Measurements from ENCODE around the gene HIGD2B.
"Not testable (repeated sequence)": the region's sequence is repeated elsewhere in the genome, so short reads cannot be mapped to it uniquely, and the experiment has no call there.

Gene HIGD2B

DNA sequence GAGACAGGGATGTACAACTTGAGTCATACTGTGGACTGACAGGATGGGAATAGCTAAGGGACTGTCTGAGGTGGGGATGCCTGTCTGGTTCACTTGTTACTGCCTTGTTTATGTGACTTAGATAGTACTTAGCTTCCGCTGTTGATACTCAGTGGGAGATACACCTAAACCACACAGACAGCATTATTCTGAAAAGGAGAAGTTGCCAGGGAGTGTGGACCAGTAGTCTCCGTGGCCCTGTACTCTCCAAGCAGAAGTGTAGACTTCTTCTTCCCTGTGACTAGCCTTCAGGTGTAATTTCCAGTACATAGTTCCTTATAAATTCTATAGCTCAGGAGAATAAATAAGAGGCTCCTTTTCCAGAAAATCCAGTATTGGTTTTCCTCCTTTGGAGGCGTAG lies 5.1 kb downstream of the HIGD2B start:
- DNase-seq (ENCODE audit: insufficient read length, low spot score) = no peak

DNA sequence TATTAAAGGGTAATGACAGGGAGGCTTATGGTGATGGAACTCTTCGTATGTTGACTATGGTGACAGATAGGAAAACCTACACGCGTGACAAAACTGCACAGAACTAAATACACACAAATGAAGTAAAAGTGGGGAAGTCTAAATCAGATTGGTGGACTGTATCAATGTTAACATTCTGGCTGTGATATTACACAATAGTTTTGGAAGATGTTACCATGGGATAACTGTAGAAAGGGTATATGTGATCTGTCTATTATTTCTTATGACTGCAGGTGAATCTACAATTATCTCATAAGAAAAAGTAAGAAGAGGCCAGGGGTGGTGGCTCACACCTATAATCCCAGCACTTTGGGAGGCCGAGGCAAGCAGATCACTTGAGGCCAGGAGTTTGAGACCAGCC lies 9.1 kb downstream of the HIGD2B start:
- no peak for DNase-seq (ENCODE audit: insufficient read length, low spot score)
- FAIRE-seq = peak; percentile 20

More for the DNA sequence above, 5.1 kb downstream of the HIGD2B start:
- FAIRE-seq = peak; percentile 48

DNA sequence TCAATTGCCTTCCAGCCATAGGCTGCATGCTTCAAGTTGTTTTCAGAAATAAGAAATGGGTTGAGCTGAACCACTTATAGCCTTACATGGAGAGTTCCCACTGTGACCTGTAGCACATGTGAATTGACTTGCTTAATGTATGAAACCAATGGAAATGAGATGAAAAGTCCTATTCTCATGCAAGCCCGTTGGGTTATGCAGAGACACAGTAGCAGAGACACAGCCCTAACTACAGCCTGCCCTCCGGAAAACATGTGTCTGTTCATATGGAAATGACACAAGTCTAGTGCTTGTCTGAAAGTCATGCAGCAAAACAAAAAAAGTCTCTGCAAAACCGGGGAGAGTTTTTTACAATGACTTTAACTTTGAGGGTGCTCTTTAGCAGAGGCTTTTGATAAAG lies 14.5 kb downstream of the HIGD2B start:
- no peak for DNase-seq (ENCODE audit: insufficient read length, low spot score)
- FAIRE-seq = no peak

DNA sequence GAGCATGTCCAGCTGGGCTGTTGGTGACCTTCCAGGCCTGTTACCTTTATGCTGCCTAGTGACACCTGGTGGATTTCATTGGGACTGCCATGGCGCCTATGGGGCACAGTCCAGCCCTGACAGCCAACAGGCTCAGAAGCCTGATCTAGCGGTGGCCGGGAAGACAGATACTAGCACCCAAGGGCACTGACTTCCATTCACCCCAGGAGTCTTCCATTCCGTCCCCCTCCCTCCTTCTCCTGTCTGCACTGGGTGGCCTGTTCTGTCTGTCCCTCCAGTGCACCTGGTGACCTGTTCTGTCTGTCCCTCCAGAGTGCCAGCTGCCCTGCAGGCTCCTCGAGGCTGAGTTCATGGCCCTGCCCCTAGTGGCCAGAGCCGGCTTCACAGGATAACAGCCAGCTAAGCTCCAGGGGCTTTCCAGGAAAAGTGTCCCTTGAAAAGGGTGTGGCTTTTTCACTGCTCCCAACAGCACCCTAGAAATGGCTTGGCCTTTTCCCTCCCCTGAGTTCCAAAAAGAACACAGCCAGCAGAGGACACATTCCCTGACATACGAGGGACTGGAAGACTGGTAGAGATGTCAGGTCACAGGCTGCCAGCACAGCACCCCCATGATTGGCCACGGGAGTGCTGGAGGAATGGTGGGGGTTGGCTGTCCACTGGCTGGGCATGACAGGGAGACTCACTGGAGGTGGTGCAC lies 15.2 kb downstream of the HIGD2B start:
- FAIRE-seq (peak; percentile 86), DNase-seq (ENCODE audit: insufficient read length, low spot score) (peak; percentile 79)

DNA sequence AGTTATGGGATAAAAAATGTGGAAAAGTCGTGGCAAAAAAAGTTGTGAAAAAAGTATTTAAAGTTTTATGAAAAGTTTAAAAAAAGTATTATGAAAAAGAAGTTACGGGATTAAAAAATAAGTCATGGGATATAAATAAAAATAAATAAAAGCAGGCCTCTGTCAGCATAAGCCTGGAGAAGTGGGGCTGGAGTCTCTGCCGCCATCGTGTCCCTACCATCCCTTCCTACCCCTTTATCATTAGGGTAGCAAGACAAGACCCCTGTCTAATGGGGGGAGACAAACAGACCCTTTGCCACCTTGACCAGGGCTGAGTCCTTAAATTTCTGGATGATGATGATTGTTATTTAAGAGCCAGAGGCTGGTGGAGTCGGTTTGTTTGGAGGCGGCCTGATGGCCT lies 16.2 kb downstream of the HIGD2B start:
- not testable (repeated sequence) for FAIRE-seq

DNA sequence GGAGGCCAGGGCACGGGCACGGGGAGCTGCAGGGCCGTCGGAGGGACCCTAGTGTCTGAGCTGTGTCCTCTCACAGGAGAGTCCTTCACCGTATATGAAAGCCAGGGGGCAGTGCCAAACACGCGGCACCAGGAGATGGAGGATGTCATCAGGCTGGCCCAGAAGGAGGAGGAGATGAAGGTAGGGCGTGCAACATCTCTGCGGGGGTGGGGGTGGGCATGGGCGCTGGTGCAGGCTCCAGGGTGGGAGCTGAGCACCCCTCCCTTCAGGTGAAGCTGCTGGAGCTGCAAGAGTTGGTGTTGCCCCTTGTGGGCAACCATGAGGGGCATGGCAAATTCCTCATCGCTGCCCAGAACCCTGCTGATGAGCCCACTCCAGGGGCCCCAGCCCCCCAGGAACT lies 20.3 kb downstream of the HIGD2B start:
- not testable (repeated sequence) for FAIRE-seq

More for the DNA sequence above, 16.2 kb downstream of the HIGD2B start:
- DNase-seq (ENCODE audit: insufficient read length, low spot score) = not testable (repeated sequence)

DNA sequence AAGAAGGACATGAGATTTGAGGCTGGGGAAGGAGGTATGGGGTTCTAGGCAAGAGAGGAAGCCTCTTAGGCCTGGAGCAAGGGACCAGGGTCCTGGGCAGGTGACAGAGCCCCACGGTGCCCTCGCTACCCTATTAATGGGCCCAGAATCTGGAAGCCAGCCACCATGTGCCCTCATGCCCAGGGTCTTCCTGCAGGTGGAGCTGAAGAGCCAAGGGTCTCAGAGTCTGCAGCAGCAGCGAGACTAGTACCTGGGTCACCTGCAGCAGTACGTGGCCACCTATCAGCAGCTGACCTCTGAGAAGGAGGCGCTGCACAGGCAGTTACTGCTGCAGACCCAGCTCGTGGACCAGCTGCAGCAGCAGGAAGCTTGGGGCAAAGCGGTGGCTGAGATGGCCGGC lies 22.1 kb downstream of the HIGD2B start:
- FAIRE-seq; DNase-seq (ENCODE audit: insufficient read length, low spot score): not testable (repeated sequence)

More for the DNA sequence above, 20.3 kb downstream of the HIGD2B start:
- DNase-seq (ENCODE audit: insufficient read length, low spot score) = not testable (repeated sequence)

DNA sequence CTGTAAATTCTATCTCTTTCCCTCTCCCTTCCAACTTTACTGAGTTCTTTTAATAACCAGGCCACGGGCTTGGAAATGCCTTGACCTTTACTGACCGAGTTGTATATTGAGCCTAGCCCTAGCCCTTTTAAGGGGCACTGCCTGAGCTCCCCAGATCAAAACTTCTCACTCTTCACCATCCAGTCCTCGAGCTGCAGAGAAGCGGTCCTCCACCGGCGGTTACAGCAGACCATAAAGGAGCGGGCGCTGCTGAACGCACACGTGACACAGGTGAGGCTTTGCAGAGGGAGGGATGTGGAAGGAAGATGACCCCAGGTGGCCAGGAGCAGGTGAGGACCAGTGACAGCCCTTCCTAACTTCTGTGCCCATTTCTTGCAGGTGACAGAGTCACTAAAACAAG lies 24.9 kb downstream of the HIGD2B start:
- FAIRE-seq; DNase-seq (ENCODE audit: insufficient read length, low spot score): not testable (repeated sequence)

DNA sequence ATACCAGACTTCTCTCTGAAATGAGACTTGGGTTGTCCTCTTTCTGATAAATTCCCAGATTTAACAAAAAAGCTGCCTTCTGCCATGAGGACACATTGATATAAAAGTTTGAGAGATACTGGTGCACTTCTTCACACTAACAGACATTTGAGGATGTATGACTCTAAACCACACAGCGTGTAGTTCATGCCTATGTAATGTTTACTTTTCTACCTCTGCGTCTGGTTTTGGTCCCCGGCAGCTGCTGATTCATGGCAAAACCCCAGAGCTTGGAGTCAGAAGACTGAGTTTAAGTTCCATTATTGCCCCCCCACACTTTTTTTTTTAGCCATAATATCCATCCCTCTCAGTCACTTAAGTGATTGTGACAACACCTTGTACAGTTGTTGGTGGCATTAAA lies 30.0 kb downstream of the HIGD2B start:
- DNase-seq (ENCODE audit: insufficient read length, low spot score); FAIRE-seq: not testable (repeated sequence)

DNA sequence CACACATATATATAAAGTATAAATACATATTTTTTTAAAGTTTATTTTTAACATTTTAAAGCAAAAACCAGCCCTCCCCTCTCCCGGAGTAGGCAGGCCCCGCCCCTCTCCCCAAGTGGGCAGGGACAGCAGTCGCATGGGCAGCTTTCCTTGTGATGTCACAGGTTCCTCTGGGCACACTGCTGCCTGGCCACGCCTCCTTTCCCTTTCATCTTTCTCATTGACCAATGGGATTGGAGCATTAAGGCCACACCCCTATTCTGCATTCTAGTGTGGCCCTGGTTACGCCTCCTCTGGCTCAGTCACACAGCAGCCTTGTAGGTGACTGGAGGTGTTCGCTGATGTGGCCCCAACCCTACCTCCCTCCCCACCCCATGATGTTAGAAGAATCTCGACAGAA lies 31.6 kb downstream of the HIGD2B start, which contains the start of gene GOLGA6B:
GOLGA6B (plus strand) TSS at position 301 of the 400 bp plus-strand sequence; CDS start at position 342, 41 bp downstream.
- DNase-seq (ENCODE audit: insufficient read length, low spot score); FAIRE-seq: not testable (repeated sequence)

DNA sequence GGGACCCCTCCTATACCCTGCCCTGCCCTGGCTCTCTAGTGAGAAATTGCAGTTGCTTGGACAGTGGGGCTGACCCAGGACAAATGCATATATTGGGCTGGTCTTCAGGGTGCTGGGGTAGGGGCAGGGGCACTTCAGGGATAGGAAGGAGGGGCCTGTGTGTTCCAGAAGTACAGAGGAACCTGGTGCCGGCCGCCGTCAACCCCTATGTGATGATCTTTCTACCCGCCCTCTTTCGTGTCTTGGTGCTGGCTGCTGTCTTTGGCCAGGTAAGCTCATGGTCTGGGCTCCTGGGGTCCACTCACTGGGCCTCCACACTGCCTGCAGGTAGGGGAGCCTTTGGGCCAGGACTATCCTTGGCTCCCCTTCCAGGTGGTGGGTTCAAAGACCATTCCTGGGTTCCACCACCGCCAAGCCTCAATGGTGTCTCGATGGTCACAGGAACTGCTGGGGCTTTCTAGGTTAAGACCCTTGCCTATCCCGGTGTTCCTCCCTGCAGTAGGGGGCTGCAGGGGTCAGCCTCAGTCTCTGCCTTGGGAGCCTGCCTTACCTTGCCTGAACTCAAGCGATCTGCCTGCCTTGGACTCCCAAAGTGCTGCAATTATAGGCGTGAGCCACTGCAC lies 37.2 kb downstream of the HIGD2B start:
- not testable (repeated sequence) for FAIRE-seq; DNase-seq (ENCODE audit: insufficient read length, low spot score)

DNA sequence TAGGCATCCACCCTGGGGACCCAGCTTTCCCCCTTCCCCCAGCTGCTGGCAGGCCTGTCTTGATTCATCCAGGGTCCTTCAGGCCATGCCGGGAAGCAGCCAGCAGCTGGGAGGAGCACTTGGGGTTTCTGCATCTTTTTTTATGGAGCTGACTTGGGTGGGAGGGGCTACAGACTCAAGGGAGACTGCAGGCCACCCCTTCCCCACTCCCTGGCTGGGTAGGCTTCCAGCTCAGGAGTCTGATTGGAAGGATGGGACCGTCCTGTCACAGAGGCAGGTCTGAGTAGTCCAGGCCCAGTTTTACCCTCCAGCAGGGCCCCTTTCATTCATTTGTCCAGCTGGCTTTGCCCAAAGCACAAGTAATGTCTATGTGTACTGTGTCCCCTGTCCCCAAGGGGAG lies 43.7 kb downstream of the HIGD2B start:
- not testable (repeated sequence) for FAIRE-seq; DNase-seq (ENCODE audit: insufficient read length, low spot score)

DNA sequence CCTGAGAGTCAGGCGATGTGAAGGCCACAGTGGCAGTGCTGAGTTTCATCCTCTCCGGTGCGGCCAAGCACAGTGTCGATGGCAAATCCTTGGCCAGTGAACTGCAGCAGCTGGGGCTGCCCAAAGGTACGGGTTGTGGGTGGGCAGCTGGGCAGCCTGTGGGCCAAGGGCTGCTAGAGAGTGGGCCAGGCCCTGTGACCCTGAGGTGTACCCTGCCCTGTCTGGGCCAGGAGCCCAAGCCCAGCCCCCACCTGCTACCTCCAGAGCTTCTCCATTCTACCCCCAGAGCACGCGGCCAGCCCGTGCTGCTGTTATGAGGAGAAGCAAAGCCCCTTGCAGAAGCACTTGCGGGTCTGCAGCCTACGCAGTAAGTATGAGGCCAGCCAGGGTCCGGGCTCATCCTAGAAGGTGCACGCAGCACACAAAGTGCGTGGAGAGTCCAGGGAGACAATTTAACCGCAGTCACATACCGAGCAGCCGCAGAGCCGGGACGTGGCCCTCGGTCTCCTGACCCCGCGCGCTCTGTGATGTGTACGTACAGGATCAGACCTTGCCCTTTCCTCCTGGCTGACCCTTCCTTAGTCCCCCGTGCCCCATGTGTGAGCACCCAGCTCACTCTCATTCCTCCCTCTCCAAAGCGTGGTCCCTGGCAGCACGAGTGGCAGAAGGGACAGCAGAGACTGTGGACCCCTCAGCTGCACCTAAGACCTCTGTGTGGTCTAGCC lies 46.1 kb downstream of the HIGD2B start:
- DNase-seq (ENCODE audit: insufficient read length, low spot score); FAIRE-seq: not testable (repeated sequence)

DNA sequence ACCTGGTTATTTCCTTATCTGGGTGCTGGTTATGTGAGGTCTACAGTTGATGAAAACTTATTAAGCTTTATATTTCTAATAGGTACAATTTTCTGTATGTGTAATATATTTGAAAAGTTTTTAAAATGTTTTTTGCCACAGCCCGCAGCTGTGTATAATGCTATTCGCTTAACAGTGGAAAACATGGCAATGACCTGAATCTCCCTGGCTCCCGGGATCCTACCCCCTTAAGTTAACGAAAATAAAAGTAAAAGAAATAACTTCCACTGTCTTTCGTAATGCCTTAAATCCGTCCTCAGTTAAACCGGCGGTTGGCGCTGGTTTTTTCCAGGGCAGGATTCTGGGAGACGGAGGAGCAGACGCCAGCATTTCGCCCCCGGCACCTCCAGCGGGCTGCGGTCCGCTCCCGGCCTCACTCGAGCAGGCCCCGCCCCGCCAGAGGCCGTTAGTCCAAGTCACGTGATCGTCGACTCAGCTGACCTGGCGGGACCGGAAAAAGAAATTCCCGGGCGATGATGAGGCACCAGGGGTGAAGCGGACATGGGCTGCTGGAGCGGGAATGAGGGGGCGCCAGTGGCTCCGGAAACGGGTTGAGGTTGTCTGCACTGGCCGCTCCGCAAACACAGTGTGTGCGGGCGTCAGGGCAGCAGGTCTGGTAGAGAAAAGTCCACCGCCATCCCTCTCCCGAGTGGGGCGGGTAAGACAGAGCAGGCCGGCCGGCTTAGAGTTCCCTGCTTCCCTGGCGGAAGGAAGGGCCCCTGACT lies 49.3 kb downstream of the HIGD2B start:
- FAIRE-seq = peak; percentile 46
- DNase-seq (ENCODE audit: insufficient read length, low spot score) = not testable (repeated sequence)

DNA sequence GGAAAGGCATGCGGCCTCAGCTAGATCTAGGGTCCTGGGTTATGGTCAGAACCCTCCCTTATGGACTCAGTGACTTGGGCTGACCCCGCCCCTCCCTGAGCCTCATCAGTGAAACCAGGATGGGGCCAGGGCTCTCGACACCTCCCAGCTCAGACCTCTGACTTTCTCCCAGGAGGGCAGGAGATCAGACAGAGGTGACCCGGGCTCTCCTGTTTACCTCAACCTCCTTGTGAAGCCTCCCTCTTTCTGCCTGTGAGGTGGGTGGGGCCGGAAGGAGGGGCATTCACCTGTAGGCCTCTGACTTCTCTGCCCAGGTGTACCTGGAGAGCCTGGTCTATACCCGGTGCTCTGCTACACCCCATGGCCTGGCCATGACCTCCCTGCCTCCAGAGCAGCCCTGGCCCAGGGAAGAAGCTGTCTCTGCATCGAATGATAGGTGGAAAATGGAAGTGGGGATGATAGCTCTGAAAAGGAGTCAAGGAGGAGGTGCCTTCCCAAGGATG lies 56.9 kb downstream of the HIGD2B start:
- not testable (repeated sequence) for FAIRE-seq; DNase-seq (ENCODE audit: insufficient read length, low spot score)

DNA sequence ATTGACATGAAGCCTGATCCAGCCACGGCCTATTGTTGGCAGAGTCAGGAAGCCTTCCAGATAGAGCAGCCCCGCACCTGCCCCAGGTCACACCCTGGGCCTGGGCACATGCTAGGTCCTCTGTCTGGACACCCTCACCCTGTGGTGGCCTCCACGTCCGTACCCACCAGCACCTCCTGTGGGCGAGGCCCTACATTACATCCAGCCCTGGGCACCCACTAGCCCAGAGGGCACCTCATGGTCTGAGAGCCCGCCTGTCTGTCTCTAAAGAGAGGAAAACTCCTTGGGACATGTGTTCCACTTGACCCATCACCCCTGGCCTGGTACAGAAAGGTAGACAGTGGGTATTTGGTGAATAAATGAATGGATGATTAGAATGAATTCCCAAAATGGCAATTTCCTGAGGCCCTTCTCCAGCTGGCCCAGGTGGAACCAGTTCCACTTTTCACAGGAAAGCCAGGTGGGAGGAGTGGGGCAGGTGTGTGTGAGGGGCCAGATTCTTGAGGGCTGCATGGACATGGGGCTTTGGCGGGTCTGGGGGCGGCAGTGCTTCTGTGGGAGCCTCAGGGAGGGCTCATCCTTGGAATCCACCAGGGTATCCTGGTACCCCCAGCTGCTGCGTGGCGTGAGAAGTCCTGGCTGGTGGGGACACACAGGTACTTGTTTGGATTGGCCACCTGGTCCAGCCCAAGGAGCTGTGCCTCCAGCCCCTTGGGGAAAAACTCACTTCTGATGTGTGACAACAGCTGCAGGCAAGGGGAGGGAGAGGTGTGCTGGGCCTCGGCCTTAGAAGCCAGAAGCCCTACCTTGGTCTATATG lies 57.5 kb downstream of the HIGD2B start:
- not testable (repeated sequence) for FAIRE-seq; DNase-seq (ENCODE audit: insufficient read length, low spot score)

DNA sequence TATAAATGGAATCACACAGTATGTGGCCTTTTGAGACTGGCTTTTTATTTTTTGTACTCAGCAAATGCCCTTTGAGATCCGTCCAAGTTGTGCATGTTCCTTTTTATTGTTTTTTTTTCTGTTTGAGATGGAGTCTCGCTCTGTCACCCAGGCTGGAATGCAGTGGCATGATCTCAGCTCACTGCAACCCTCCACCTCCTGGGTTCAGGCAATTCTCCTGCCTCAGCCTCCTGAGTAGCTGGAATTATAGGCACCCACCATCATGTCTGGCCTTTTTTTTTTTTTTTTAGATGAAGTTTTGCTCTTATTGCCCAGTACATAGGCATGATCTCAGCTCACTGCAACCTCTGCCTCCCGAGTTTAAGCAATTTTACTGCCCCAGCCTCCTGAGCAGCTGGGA lies 59.8 kb downstream of the HIGD2B start:
- FAIRE-seq; DNase-seq (ENCODE audit: insufficient read length, low spot score): not testable (repeated sequence)

All from HTR-8/SVneo (cell line).